Measurements from ENCODE around the gene PDC. TPM values are rescaled to one million over a fixed set of nuclear protein-coding genes. Genes with fewer than 3 reads are reported as not detected.
A peak's percentile ranks its signal among the peaks of the same experiment; 100 is the strongest.

The PDC gene
- under 1 TPM in 2 of 6 experiments, not detected in 4; 0.17 TPM for total RNA-seq (2021; fragmentation: NEBNext Ultra II Directional; extraction: Animal tissue kit (Norgen Biotek cat#: 25700))
- long read RNA-seq, result 0 reads

DNA sequence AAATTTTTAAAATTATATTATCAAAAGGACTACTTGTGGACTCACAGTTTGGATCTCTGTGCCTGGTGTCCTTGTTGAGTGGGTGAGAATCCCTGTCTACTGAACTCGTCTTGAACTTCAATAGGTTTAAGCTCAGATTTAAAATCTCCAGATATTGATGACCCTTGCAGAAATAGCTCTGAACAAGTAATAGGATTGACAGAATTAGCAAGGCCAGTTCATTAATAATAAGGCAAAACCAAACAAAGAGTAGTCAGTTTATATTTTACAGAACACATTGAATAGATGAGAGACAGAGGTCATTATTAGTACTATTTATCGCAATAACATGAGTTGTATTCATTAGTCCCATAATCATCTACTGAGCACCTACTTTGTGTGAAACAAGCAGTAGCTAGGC, at the start of gene PDC:
Gene PDC (minus strand): TSS at position 101 of the 400 bp plus-strand sequence. CDS start 11,655 bp downstream, outside the sequence.
- no peak within 1 kb of the TSS for H3K27ac Mint-ChIP-seq
- H3K36me3 Mint-ChIP-seq (ENCODE audit: low read depth), result no peaks in the 10 kb centered on the region
- no peak within 1 kb of the TSS for H3K4me3 Mint-ChIP-seq
- no peaks in the 10 kb centered on the region; the same call in 1 of the 2 replicates for H3K27me3 Mint-ChIP-seq (ENCODE audit: insufficient read depth)
- H3K4me1 Mint-ChIP-seq (ENCODE audit: low read depth), result peaks cover 3% of the 10 kb centered on the region
- TF ChIP-seq, protein P1, sequence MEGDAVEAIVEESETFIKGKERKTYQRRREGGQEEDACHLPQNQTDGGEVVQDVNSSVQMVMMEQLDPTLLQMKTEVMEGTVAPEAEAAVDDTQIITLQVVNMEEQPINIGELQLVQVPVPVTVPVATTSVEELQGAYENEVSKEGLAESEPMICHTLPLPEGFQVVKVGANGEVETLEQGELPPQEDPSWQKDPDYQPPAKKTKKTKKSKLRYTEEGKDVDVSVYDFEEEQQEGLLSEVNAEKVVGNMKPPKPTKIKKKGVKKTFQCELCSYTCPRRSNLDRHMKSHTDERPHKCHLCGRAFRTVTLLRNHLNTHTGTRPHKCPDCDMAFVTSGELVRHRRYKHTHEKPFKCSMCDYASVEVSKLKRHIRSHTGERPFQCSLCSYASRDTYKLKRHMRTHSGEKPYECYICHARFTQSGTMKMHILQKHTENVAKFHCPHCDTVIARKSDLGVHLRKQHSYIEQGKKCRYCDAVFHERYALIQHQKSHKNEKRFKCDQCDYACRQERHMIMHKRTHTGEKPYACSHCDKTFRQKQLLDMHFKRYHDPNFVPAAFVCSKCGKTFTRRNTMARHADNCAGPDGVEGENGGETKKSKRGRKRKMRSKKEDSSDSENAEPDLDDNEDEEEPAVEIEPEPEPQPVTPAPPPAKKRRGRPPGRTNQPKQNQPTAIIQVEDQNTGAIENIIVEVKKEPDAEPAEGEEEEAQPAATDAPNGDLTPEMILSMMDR (IDR thresholded peaks at IDR 0.05), result no peak
- DNase-seq, result no peak
- H3K9me3 Mint-ChIP-seq, result no peaks in the 10 kb centered on the region

DNA sequence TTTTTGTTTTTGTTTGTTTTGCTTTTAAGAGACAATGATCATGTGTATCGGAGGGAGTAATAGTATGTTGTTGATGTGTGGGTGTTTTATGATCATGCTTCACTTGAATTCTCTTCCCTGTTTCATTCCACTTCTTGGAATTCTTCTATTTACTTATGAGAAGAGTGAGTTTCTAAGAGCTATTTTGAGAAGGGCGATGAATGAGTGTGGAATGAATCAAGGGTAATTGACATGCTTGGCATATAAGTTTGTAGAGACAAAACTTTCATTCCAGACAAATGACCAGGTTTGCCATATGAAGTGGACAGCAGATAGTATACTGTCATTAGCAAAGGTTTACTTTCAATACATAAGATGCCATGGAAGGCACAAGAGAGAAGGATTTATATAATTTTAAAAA, 42.3 kb upstream of the PDC start:
- Mint-ChIP-seq H3K9me3 (peaks cover 29% of the 10 kb centered on the region), H3K36me3 (ENCODE audit: low read depth) (peaks cover 40% of the 10 kb centered on the region), H3K27ac (peak overlapping the region; percentile 79), H3K27me3 (ENCODE audit: insufficient read depth) (no peaks in the 10 kb centered on the region), H3K4me3 (peak overlapping the region; percentile 68), H3K4me1 (ENCODE audit: low read depth) (peaks cover 73% of the 10 kb centered on the region)
- TF ChIP-seq, protein P1 (IDR thresholded peaks at IDR 0.05), result no peak
- DNase-seq, result peak; percentile 54

DNA sequence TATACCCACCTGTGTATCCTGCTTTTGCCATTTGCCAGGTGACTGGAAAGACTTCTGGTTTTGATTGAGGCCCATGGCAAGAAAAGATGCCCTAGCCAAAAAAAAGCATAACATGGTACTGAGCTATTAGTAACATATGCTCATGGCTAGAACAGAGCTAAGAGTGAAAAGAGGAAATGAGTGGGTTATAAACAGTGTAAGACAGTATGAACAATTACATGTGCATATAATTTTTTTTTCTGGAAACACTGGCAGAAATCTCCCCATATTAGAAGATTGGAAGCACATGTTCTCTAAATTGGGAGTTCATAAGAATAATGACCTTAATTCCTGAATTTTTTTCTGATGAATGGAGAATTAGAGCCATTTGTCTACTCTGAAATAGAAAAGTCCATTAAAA, 41.2 kb upstream of the PDC start:
- Mint-ChIP-seq H3K4me1 (ENCODE audit: low read depth) (peaks cover 81% of the 10 kb centered on the region), H3K27me3 (ENCODE audit: insufficient read depth) (no peaks in the 10 kb centered on the region), H3K36me3 (ENCODE audit: low read depth) (peaks cover 29% of the 10 kb centered on the region), H3K27ac (peak overlapping the region; percentile 69), H3K9me3 (peaks cover 19% of the 10 kb centered on the region), H3K4me3 (no peak overlapping the region)
- no peak for DNase-seq
- TF ChIP-seq, protein P1 (IDR thresholded peaks at IDR 0.05), result no peak

DNA sequence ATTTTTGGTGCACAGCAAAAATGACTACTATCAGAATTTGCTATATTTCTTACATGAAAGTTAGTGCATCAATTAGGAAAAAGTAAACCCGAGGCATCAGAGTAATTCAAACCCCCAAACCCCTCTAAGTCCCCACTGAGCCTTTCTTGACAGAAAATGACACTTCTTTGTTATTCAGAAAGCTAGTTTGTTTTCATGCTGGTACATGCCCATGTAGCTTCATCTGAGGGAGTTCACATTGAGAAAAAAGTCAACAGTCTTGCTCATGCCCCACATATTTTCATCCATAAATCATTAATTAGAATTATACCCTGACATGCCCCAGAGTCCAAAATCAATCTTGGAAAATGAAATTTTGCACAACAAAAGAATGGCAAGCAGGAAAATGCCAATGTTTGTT, 39.9 kb upstream of the PDC start:
- H3K27me3 Mint-ChIP-seq (ENCODE audit: insufficient read depth), result no peaks in the 10 kb centered on the region
- peaks cover 19% of the 10 kb centered on the region for H3K36me3 Mint-ChIP-seq (ENCODE audit: low read depth)
- no peak overlapping the region for H3K4me3 Mint-ChIP-seq
- peak overlapping the region; percentile 95; the same call in 1 of the 2 replicates for H3K27ac Mint-ChIP-seq
- TF ChIP-seq, protein P1 (IDR thresholded peaks at IDR 0.05), result no peak
- peaks cover 88% of the 10 kb centered on the region for H3K4me1 Mint-ChIP-seq (ENCODE audit: low read depth)
- DNase-seq, result no peak
- H3K9me3 Mint-ChIP-seq, result peaks cover 9% of the 10 kb centered on the region; the same call in 1 of the 2 replicates

DNA sequence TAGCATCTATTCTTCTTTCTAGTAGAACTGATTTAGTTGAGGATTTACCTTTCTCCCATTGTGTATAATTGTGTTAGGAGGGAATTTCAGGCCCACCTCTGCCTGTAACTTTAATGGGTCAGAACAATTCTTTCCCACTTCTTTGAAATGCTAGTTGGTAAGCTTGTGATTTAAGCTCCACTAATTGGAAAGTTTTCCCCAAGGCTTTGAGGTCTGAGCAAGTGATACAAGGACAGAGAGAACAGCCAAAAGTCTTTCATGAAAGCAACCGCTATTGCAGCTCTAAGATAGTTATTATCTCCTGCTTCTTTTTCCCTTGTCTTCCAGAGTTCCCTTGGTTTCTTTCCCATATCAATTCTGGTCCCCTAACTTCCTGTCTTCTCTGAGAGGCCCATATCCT, 38.7 kb upstream of the PDC start:
- peak overlapping the region; percentile 95 for H3K27ac Mint-ChIP-seq
- H3K36me3 Mint-ChIP-seq (ENCODE audit: low read depth), result peaks cover 8% of the 10 kb centered on the region
- TF ChIP-seq, protein P1 (IDR thresholded peaks at IDR 0.05), result no peak
- DNase-seq, result no peak
- no peaks in the 10 kb centered on the region for H3K9me3 Mint-ChIP-seq
- peak overlapping the region; percentile 28; the same call in 1 of the 2 replicates for H3K4me3 Mint-ChIP-seq
- H3K27me3 Mint-ChIP-seq (ENCODE audit: insufficient read depth), result no peaks in the 10 kb centered on the region
- peaks cover 87% of the 10 kb centered on the region for H3K4me1 Mint-ChIP-seq (ENCODE audit: low read depth)

Measured in HFFc6 (cell line).